Osteoblast (primary cell): ENCODE measurements around the gene MICAL3. TPM values are rescaled to one million over a fixed set of nuclear protein-coding genes. Genes with fewer than 3 reads are reported as not detected.

ENCODE experiments used
- DNase-seq: peaks from one replicate; pipeline ENCODE4 v3.0.0; 2011; ENCODE audit warnings: low spot score, mixed read lengths; ENCODE audit not compliant: insufficient read length; ENCODE audit errors: missing footprints
- H2AFZ ChIP-seq: 2 replicates; pipeline ENCODE4 v1.6.0; 2011; ENCODE audit warnings: mild to moderate bottlenecking, low read length
- H3K27ac ChIP-seq: 2 replicates; pipeline ENCODE4 v1.5.1; 2011; ENCODE audit warnings: mild to moderate bottlenecking, low read depth, low read length, moderate library complexity
- H3K27me3 ChIP-seq: 2 replicates; pipeline ENCODE4 v1.6.0; 2012; ENCODE audit warnings: mild to moderate bottlenecking, control low read depth, inconsistent platforms, low read length, moderate library complexity; ENCODE audit not compliant: insufficient read depth
- H3K36me3 ChIP-seq: 2 replicates; pipeline ENCODE4 v1.5.1; 2011; ENCODE audit warnings: mild to moderate bottlenecking, low read length, control low read depth, moderate library complexity; ENCODE audit not compliant: insufficient read depth
- H3K4me1 ChIP-seq: 2 replicates; pipeline ENCODE4 v1.5.1; 2011; ENCODE audit warnings: mild to moderate bottlenecking, low read length, control low read depth, moderate library complexity; ENCODE audit not compliant: insufficient read depth
- H3K4me2 ChIP-seq: 2 replicates; pipeline ENCODE4 v1.6.0; 2011; ENCODE audit warnings: mild to moderate bottlenecking, low read length; ENCODE audit not compliant: insufficient read depth
- H3K4me3 ChIP-seq: fragments of 200-600 bp; sonication (generic); 3 replicates; pipeline ENCODE4 v1.5.1; 2012; ENCODE audit warnings: mild to moderate bottlenecking, low read length, inconsistent platforms; ENCODE audit not compliant: insufficient read depth
- H3K79me2 ChIP-seq: 2 replicates; pipeline ENCODE4 v1.6.0; 2012; ENCODE audit warnings: mild to moderate bottlenecking, low read length, control low read depth, inconsistent platforms; ENCODE audit not compliant: insufficient read depth
- H3K9me3 ChIP-seq: 2 replicates; pipeline ENCODE4 v1.5.1; 2011; ENCODE audit warnings: low read depth, low read length, control low read depth
- H4K20me1 ChIP-seq: 2 replicates; pipeline ENCODE4 v1.6.0; 2012; ENCODE audit warnings: mild to moderate bottlenecking, low read length, control low read depth; ENCODE audit not compliant: insufficient read depth
- total RNA-seq: library from RNA; depleted of rRNA; stranded (reverse); fragments of >200 nt; gene quantifications from 2 replicates; pipeline ENCODE4 v1.2.3, GENCODE V29; 2012
- TF ChIP-seq, protein P1 (sequence below): IDR thresholded peaks from 2 replicates; pipeline ENCODE4 v1.5.1; 2011; ENCODE audit warnings: mild to moderate bottlenecking, low read depth, low read length, moderate library complexity; ENCODE audit errors: extremely low read depth

MICAL3 gene
- total RNA-seq, 1 donor = 35.1 TPM

- Histone ChIP-seq H3K36me3 (no peaks in the 10 kb centered on the region), H3K4me3 (no peak overlapping the region), H4K20me1 (peaks cover 43% of the 10 kb centered on the region), H3K4me1 (peaks cover 7% of the 10 kb centered on the region), H3K9me3 (no peaks in the 10 kb centered on the region), H3K27me3 (no peaks in the 10 kb centered on the region), H2AFZ (no peak overlapping the region), H3K4me2 (no peak overlapping the region), H3K27ac (no peak overlapping the region), H3K79me2 (peaks cover 64% of the 10 kb centered on the region)
- TF ChIP-seq, protein P1, sequence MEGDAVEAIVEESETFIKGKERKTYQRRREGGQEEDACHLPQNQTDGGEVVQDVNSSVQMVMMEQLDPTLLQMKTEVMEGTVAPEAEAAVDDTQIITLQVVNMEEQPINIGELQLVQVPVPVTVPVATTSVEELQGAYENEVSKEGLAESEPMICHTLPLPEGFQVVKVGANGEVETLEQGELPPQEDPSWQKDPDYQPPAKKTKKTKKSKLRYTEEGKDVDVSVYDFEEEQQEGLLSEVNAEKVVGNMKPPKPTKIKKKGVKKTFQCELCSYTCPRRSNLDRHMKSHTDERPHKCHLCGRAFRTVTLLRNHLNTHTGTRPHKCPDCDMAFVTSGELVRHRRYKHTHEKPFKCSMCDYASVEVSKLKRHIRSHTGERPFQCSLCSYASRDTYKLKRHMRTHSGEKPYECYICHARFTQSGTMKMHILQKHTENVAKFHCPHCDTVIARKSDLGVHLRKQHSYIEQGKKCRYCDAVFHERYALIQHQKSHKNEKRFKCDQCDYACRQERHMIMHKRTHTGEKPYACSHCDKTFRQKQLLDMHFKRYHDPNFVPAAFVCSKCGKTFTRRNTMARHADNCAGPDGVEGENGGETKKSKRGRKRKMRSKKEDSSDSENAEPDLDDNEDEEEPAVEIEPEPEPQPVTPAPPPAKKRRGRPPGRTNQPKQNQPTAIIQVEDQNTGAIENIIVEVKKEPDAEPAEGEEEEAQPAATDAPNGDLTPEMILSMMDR = no peak
- DNase-seq = peak; percentile 54
Measured at GRCh38 chr22:17930455-17931313, 93.7 kb downstream of the MICAL3 start.

DNA sequence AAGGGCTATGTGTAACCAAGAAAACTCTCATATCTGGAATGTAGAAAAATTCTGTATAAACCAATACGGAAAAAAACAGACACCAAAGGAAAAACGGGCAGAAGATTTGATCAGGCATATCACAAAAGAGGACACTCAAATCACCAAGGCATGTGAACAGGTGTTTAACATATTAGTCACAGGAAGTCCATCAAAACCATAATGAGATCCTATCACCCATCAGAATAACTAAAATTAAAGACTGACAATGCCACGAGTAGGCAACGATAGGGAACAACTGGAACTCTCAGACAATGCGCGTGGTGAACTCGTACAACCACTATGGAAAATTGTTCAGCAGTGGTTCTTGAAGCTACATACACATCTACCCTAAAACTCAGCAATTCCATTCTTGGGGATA lies 94.5 kb downstream of the MICAL3 start:
- Histone ChIP-seq H3K36me3 (no peaks in the 10 kb centered on the region), H3K9me3 (no peaks in the 10 kb centered on the region), H3K4me3 (no peak overlapping the region), H2AFZ (no peak overlapping the region), H3K27me3 (no peaks in the 10 kb centered on the region), H3K79me2 (peaks cover 72% of the 10 kb centered on the region), H3K27ac (no peak overlapping the region), H3K4me1 (peaks cover 15% of the 10 kb centered on the region), H4K20me1 (peaks cover 46% of the 10 kb centered on the region), H3K4me2 (no peak overlapping the region)
- TF ChIP-seq, protein P1 = no peak
- peak; percentile 14 for DNase-seq

DNA sequence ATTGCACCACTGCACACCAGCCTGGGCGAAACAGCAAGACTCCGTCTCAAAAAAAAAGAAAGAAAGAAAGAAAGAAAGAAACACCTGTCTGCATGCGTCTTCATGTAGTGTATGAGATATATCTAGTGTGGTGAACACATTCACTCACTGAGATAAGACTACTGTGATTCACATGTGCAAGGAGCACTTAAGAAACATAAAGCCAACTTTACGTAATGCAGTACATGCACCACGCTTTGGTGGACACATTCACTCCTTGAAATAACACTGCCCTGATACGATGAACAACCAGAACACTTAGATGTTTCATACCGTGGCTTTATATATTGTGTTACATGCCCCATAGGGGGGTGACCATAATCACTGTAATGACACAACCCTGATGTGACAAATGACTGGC lies 96.0 kb downstream of the MICAL3 start:
- H4K20me1 ChIP-seq = peaks cover 59% of the 10 kb centered on the region
- H3K36me3 ChIP-seq = no peaks in the 10 kb centered on the region
- H2AFZ ChIP-seq = no peak overlapping the region
- no peak overlapping the region for H3K27ac ChIP-seq
- H3K79me2 ChIP-seq = peaks cover 79% of the 10 kb centered on the region
- peaks cover 30% of the 10 kb centered on the region for H3K4me1 ChIP-seq
- no peak overlapping the region for H3K4me3 ChIP-seq
- peak; percentile 13 for DNase-seq
- no peaks in the 10 kb centered on the region for H3K27me3 ChIP-seq
- H3K9me3 ChIP-seq = no peaks in the 10 kb centered on the region
- TF ChIP-seq, protein P1 = no peak
- no peak overlapping the region for H3K4me2 ChIP-seq

GRCh38 chr22:17927062-17927461 lies 97.3 kb downstream of the MICAL3 start:
- H3K9me3 ChIP-seq = no peaks in the 10 kb centered on the region
- no peak overlapping the region for H2AFZ ChIP-seq
- no peak for DNase-seq
- TF ChIP-seq, protein P1 = no peak
- H3K27me3 ChIP-seq = no peaks in the 10 kb centered on the region
- peaks cover 72% of the 10 kb centered on the region for H4K20me1 ChIP-seq
- H3K36me3 ChIP-seq = no peaks in the 10 kb centered on the region
- H3K4me1 ChIP-seq = peaks cover 44% of the 10 kb centered on the region
- peaks cover 77% of the 10 kb centered on the region for H3K79me2 ChIP-seq
- no peak overlapping the region for H3K4me3 ChIP-seq
- H3K27ac ChIP-seq = no peak overlapping the region
- no peak overlapping the region for H3K4me2 ChIP-seq
